Measurements from ENCODE around the gene ARHGEF33.

DNA sequence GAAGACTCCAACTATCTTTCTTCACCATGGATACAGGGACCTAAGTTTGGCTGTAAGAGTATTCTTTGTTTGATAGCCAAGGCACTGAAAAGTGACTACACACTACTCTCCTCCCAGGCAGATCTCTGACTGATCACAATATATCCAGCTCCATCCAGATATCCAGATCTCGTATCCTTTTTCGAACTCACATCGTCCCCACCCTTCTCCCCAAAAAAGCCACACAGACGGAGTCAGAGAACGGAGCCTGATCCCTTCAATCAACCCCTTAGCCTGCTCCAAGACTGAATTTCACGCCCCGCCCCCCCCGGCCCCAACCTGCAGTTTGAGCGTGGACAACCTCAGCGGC, 14.5 kb upstream of the ARHGEF33 start:
- TF ChIP-seq, protein P1, sequence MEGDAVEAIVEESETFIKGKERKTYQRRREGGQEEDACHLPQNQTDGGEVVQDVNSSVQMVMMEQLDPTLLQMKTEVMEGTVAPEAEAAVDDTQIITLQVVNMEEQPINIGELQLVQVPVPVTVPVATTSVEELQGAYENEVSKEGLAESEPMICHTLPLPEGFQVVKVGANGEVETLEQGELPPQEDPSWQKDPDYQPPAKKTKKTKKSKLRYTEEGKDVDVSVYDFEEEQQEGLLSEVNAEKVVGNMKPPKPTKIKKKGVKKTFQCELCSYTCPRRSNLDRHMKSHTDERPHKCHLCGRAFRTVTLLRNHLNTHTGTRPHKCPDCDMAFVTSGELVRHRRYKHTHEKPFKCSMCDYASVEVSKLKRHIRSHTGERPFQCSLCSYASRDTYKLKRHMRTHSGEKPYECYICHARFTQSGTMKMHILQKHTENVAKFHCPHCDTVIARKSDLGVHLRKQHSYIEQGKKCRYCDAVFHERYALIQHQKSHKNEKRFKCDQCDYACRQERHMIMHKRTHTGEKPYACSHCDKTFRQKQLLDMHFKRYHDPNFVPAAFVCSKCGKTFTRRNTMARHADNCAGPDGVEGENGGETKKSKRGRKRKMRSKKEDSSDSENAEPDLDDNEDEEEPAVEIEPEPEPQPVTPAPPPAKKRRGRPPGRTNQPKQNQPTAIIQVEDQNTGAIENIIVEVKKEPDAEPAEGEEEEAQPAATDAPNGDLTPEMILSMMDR (IDR thresholded peaks at IDR 0.05): no peak
- no peak for TF ChIP-seq EP300 (IDR thresholded peaks at IDR 0.05)
- TF ChIP-seq POLR2AphosphoS5 (IDR thresholded peaks at IDR 0.05): no peak

All from sigmoid colon (tissue), 4 donors.